ENCODE data around the gene MAPRE2. TPM values are rescaled to one million over a fixed set of nuclear protein-coding genes. Genes with fewer than 3 reads are reported as not detected.
A peak's percentile ranks its signal among the peaks of the same experiment; 100 is the strongest.

Gene MAPRE2
- total and polyA plus RNA-seq, 12 donors: 30.2 to 144 (median 87.6) TPM

DNA sequence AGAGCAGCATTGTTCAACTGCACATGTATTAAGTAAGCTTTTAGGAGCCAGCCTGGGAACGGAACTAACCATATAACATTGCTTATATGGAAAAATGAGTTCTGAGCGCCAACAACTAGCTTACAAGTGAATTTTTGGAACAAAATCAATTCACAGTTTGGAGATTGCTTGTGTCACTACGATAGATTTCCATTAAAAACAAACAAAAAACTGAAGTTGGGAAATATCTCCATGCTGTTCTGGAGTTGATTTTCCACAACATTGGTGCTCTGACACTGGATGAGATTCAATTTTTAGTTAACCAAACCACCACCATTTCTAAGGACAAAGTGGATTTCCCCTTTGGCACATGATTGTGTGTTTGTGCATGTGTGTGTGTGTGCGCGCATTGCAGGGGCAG lies 142.7 kb downstream of the MAPRE2 start:
- WGBS, 4 donors: 88 to 91% (median 90%) methylated on average over 5 of the region's 5 CpGs
- no peak for DNase-seq
- TF ChIP-seq CTCF (IDR thresholded peaks at IDR 0.05) (no peak), POLR2A (IDR thresholded peaks at IDR 0.05) (no peak)
- Histone ChIP-seq H3K27me3 (no peaks in the 10 kb centered on the region), H3K4me1 (replicated peaks in 1 of 2) (no peaks in the 10 kb centered on the region), H3K27ac (no peak overlapping the region), H3K4me3 (no peak overlapping the region), H3K9me3 (replicated peaks in 1 of 3) (no peaks in the 10 kb centered on the region), H3K36me3 (replicated peaks in 1 of 2) (no peaks in the 10 kb centered on the region)
- intact Hi-C loops (cut with DNase I): no loop called here

- DNase-seq: peak in 3 of 7 donors; percentile 15 to 32 (median 21)
- Histone ChIP-seq H3K4me1 (replicated peaks in 1 of 2) (no peaks in the 10 kb centered on the region), H3K4me3 (no peak overlapping the region), H3K9me3 (replicated peaks in 1 of 3) (no peaks in the 10 kb centered on the region), H3K36me3 (replicated peaks in 1 of 2) (no peaks in the 10 kb centered on the region), H3K27me3 (no peaks in the 10 kb centered on the region), H3K27ac (no peak overlapping the region)
- WGBS, 4 donors: 69 to 95% (median 92%) methylated on average over 2 of the region's 2 CpGs
- intact Hi-C loops (cut with DNase I): no loop called here
- TF ChIP-seq CTCF (IDR thresholded peaks at IDR 0.05) (peak in 1 of 6 experiments; percentile 9), POLR2A (IDR thresholded peaks at IDR 0.05) (no peak)
Observed at GRCh38 chr18:35185771-35186170, 144.6 kb downstream of the MAPRE2 start.

DNA sequence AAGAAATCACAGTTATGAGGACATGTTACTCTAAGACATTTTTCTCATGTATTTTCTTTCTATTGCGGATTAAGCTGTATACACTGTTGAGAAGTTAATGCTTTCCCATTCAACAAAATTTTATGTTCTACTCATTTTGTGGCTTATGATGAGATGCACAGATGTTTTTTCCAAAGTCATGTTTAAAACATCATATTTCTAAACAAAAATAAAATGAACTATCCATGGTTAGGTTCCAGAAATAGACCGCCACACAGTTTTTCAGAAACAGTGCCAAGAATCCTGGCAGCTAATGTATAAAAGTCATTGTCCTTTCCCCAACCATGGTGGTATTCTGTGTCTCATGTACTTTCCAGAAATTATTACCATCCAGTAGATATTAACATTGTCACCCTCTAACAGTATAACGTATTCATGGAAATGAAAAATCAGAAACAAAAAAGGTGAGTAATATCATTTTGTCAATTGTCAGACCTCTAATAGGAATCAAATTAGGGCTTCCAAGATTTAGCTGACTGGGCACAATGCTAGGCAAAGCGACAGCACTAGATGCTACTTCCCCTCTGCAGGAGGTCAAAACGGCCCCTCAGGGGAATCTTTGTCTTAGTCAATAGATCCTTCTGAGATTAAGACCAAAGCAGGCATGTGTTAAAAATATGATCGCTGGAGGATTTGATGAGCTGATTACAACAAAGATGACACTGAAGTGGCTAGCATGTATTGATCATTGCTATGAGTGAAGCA lies 145.2 kb downstream of the MAPRE2 start:
- no peak overlapping the region for H3K27ac ChIP-seq
- H3K36me3 ChIP-seq (replicated peaks in 1 of 2): no peaks in the 10 kb centered on the region
- DNase-seq: no peak
- H3K27me3 ChIP-seq: no peaks in the 10 kb centered on the region
- 76 to 85% (median 83%) methylated on average over 6 of the region's 6 CpGs for WGBS, 4 donors
- no peaks in the 10 kb centered on the region for H3K9me3 ChIP-seq (replicated peaks in 1 of 3)
- intact Hi-C loops (cut with DNase I): no loop called here
- H3K4me1 ChIP-seq (replicated peaks in 1 of 2): no peaks in the 10 kb centered on the region
- H3K4me3 ChIP-seq: no peak overlapping the region
- TF ChIP-seq CTCF (IDR thresholded peaks at IDR 0.05): no peak
- no peak for TF ChIP-seq POLR2A (IDR thresholded peaks at IDR 0.05)

GRCh38 chr18:35189510-35189909 lies 148.3 kb downstream of the MAPRE2 start:
- H3K4me1 ChIP-seq (replicated peaks in 1 of 2): no peaks in the 10 kb centered on the region
- DNase-seq: no peak
- intact Hi-C loops (cut with DNase I): no loop called here
- H3K27me3 ChIP-seq: no peaks in the 10 kb centered on the region
- TF ChIP-seq CTCF (IDR thresholded peaks at IDR 0.05): no peak
- TF ChIP-seq POLR2A (IDR thresholded peaks at IDR 0.05): no peak
- no peak overlapping the region for H3K27ac ChIP-seq
- H3K36me3 ChIP-seq (replicated peaks in 1 of 2): no peaks in the 10 kb centered on the region
- no peak overlapping the region for H3K4me3 ChIP-seq
- no peaks in the 10 kb centered on the region for H3K9me3 ChIP-seq (replicated peaks in 1 of 3)
- WGBS, 4 donors: 63 to 74% (median 67%) methylated on average over 1 of the region's 1 CpG

Measured in adrenal gland (tissue), 12 donors.